HG03354 (cell line): ENCODE results near the gene EDARADD.
"Not testable (repeated sequence)": the region's sequence is repeated elsewhere in the genome, so short reads cannot be mapped to it uniquely, and the experiment has no call there.

Source experiments
- ATAC-seq: cut with Tn5 transposase; IDR thresholded peaks from one replicate; pipeline ENCODE4 v1.9.1; 2021; ENCODE audit warnings: mild to moderate bottlenecking; ENCODE audit not compliant: unreplicated experiment, poor library complexity, severe bottlenecking

Gene EDARADD

DNA sequence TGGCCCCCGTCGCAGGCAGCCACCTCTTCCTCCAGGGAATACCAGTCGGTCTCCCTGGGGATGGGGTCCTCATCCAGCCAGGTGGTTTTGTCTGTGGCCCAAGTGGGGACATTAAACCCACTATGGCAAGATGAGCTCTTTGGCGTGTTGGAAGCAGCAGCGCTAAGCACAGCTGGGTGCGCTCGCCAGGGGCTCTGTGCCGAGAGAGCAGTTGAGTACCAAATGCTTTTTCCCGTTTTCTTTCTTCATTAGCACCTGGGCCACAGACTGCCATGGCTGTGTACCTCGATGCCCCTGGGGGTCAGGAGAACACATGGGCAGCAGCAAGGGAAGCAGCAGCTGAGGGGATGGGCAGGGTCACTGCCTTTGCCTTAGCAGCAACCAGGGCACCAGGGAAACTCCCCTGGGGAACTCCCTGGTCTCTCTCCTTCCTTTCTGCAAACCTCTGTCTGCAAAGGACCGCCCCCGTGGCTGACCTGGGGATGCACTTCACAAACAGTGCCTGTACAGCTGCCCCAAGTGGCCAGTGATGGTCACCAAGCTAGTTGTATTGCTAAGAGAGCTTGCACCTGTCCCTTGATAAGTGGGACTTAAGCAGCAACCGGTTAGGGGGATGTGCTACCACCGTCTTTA is 31.1 kb downstream of the EDARADD start:
- peak; percentile 96 for ATAC-seq

GRCh38 chr1:236426215-236426614 is 32.1 kb downstream of the EDARADD start:
- ATAC-seq: no peak

DNA sequence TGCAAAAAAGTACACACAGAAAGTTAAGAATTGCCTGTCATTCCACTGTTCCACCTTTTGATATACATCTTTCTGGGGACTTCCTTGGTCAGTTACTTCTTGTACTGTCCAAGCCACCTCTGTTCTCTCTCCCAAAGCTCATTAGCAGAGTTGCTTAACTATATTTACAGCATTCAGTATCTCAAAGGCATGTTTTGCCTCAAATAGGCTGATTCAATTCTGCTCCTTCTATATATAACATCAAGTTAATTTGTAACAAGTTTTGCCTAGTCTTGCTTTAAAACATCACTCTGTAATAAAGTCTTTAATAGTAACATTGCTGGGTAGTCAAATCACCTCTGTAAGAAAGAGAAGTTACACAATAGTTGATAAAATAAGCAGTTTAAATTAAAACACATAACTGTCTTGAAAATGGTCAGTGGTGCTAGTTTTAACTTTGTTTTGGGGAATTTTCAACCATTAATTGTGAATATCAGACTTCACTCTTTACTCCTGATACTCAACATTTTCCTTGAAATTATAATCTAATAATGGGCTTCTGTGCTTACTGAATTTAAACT is 35.7 kb downstream of the EDARADD start:
- peak; percentile 52 for ATAC-seq

DNA sequence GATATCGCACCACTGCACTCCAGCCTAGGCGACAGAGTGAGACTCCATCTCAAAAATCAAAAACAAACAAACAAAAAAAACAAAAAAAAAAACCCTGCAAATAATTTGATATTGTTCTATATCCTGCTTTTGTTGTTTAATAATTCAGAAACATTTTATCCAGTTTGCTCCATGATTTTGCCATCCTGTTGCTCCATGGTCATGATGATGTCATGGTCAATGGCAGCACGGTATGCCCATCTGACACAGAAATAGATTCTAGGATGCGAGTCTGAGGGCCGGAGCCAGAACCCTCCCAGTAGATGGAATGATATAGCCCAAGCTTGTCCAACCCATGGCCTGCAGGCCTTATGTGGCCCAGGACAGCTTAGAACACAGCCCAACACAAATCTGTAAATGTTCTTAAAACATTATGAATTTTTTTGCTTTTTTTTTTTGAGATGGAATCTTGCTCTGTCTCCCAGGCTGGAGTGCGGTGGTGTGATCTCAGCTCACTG is 39.8 kb downstream of the EDARADD start:
- no peak for ATAC-seq

GRCh38 chr1:236438614-236439013 is 44.5 kb downstream of the EDARADD start:
- ATAC-seq: no peak

DNA sequence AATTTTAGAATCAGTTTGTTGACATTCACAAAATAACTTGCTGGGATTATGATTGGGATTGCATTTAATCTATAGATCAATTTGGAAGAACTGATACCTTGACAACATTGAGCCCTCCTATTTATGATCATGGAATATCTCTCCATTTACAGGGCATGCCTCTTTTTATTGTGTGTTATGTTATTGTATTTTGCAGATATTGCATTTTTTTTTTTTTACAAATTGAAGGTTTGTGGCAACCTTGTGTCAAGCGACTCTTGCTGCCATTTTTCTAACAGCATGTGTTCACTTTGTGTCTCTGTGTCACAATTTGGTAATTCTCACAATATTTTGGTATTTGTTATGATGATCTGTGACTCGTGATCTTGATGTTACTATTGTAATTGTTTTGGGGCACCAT is 46.3 kb downstream of the EDARADD start:
- ATAC-seq: no peak

- no peak for ATAC-seq
Observed at GRCh38 chr1:236450779-236451178, 56.7 kb downstream of the EDARADD start.

GRCh38 chr1:236451796-236452373 is 57.8 kb downstream of the EDARADD start:
- ATAC-seq: peak; percentile 66

GRCh38 chr1:236455243-236455642 is 61.2 kb downstream of the EDARADD start:
- no peak for ATAC-seq

DNA sequence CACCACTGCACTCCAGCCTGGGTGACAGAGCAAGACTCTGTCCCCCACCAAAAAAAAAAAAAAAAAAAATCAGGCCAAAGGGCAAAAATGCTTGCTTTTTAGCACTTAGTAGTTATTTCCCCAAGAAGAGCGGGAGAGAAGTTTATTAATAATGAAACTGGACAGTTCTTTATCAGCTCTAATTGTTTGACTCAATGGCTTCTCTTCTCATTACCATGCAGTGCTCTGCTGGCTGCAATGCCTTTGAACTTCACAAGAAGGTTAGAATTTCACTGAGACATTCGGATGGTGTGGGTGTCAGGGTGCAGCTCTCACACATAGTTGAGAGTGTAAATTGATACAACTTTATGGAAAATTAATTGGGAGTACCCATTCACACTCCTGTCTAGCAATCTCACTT is 63.7 kb downstream of the EDARADD start:
- peak; percentile 61 for ATAC-seq

DNA sequence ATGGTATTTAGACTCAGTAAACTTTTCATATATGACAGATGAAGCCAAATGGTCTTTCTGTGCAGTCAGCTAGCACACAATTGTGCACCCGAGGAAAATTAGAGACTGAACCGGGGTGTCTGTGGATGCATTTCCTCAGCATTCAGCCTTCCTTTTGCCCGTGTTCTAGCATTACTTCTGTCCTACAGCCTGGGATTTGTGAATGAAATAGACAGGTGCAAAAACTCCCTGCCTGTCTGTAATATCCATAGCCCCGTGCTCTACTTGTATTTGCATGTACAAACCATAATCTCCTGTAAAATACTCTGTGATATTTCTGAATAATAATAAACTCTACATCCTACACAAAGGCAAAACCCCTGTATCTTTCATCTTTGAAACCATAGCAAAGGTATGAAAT is 64.9 kb downstream of the EDARADD start:
- ATAC-seq: no peak

GRCh38 chr1:236460103-236460502 is 66.0 kb downstream of the EDARADD start:
- ATAC-seq: no peak

DNA sequence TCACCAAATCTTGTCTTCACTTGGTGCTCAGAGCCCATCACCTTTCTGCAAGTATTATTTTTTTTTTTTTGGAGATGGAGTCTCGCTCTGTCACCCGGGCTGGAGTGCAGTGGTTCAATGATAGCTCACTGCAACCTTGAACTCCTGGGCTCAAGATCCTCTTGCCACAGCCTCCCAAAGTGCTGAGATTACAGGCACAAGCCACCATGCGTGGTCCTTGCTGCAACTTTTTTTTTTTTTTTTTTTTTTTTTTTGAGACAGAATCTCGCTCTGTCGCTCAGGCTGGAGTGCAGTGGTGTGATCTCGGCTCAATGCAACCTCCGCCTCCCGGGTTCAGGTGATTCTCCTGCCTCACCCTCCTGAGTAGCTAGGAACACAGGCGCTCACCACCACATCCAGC is 70.1 kb downstream of the EDARADD start:
- not testable (repeated sequence) for ATAC-seq

DNA sequence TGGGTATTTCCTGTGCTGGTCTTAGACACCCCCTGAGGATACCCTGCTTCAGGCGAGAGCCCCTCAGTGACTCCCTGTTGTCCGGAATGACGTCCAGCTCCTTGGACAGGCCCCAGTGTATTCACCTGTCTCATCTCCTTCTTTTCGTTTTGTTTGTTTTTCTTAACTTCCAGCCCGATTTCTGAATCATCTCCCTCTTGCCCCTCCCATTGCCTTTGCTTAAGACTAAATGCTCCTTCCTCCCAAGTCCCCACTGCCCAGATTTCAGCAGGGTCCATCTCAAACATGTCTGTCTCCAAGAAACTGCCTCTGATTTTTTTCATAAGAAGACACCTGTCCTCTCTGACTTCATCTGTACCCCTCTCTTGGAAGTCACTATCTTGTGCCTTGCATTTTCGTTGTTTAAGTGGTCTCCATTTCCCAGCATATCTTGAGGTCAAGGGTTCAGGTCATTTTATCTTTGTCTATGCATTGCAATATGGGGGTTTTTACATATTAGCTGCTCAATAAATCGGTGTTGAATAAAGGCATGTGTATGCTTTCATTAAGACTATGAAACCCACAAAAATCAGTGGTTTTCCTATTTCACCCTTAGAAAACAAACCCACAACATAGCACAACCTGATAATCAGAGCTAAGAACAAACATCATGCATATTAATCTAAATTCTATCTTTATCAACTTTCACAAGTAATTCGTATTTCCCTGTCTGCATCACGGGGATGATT is 71.3 kb downstream of the EDARADD start:
- ATAC-seq: peak; percentile 49

DNA sequence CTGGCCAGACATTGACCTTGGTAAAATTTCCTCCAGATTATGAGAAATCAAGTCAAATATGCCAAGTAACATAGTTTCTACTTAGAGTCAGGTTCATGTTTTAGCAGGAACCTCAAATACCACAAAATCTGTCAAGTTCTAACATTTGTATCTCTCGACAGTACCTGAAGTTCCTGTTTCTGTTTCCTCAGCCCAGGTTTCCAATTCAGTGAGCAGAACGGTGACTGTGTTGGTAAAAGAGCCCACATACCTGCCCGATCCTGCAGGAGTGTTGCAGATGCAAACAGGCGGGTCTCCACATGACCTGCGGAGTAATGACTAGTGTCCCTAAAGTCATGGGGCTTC is 71.8 kb downstream of the EDARADD start:
- ATAC-seq: peak; percentile 91

DNA sequence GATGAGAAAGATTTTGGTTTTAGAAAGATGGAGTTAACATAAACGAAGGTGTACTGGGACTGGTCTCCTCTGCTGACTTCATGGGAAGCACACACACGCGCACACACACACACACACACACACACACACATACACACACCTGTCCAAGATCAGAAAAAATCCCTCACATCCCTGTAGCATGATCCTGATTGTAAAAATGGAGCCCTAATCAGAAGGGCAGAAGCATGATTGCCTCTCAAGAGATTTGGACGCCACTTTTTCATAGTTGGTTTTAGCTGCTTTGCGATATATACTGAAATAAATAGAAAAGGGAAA is 73.2 kb downstream of the EDARADD start:
- no peak for ATAC-seq

- ATAC-seq: no peak
Observed at GRCh38 chr1:236468625-236469024, 74.5 kb downstream of the EDARADD start.

- ATAC-seq: no peak
Observed at GRCh38 chr1:236469466-236469865, 75.4 kb downstream of the EDARADD start.

- no peak for ATAC-seq
Observed at GRCh38 chr1:236471096-236471495, 77.0 kb downstream of the EDARADD start.

GRCh38 chr1:236471653-236472052 is 77.6 kb downstream of the EDARADD start:
- ATAC-seq: no peak
